AG08395 (cell line): Measurements from ENCODE around the gene ST8SIA6.

Experiments used
- DNase-seq: peaks from one replicate; pipeline ENCODE4 v3.0.0; 2012; ENCODE audit warnings: mixed read lengths, low spot score

Gene ST8SIA6

DNA sequence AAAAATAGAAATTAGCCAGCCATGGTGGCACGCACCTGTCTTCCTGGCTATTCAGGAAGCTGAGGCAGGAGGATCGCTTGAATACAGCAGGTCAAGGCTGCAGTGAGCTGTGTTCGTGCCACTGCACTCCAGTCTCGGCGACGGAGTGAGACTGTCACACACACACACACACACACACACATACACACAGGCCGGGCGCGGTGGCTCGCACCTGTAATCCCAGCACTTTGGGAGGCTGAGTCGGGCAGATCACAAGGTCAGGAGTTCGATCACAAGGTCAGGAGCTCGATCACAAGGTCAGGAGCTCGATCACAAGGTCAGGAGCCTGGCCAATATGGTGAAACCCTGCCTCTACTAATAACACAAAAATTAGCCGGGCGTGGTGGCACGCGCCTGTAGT, 68.4 kb downstream of the ST8SIA6 start:
- no peak for DNase-seq

DNA sequence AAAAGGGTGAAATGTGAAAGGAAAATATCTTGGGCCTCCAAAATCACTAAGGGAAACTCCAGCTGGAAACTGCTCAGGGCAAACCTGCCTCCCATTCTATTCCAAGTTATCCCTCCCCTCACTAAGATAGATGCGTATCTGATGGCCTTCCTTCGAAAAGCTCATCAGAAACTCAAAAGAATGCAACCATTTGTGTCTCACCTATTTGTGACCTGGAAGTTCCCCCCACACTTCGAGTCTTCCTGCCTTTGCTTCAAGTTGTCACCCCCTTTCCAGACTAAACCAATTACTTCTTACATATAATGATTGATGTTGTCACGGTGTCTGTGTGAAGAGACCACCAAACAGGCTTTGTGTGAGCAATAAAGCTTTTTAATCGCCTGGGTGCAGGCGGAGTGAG, 69.3 kb downstream of the ST8SIA6 start:
- DNase-seq, result no peak

DNA sequence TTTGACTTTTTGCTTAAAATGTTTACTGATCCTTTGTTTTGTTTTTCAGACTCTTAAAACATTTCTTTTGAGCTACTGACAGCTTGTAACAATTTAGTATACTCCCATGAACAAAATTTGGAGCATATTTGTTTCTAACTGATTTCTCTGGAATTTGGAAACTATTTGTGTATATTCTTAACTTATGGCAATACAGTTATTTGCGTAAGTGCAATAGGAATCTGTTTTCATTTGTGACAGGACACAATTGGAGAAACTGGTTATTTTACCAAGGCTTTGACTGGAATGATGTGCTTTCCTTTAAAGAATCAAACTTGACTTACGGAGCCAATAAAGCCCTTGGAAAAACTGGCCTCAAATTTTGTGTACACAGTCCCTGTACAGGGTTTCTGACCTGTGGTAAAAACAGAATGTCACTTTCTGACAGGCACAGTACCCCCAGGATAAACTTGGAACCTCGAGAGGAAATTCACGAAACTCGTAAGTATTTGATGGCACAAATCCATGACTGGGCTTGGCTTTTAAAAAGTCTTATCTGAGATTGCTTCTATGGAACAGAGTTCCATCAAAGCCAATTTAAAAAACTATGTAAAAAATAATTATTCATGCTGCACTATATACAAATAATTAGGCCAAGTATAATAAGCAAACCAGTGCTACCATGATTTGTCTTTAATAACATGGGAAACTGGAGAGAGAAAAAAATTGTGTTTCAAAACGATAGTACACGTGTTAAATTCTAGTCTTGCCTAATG, 70.4 kb downstream of the ST8SIA6 start:
- no peak for DNase-seq

DNA sequence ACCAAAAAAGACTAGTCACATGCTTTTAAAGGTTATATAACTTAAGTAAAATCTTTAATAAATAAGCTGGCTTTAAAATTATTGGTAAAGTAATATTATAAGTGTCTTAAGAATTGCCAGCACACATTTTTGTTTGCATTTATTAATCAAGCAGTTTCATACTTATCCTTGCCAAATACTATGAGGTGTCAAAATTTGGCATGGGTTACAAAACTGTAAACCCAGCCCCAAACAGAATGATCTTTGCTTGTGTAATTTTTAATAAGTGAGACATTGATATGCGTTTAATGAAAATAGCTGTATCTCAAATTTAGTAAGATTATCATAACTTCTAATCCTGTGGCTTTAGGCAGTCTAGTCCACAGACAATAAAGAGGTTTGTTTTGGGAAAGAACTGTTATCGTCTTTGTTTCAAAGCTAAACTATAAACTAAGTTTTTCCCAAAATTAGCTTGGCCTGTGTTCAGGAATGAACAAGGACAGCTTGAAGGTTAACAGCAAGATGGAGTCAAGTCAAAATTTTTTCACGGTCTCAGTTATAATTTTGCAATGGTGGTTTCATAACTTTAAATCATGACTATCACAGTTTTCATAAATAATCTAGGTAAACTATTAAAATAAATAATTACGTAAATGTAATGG, 72.8 kb downstream of the ST8SIA6 start:
- no peak for DNase-seq

DNA sequence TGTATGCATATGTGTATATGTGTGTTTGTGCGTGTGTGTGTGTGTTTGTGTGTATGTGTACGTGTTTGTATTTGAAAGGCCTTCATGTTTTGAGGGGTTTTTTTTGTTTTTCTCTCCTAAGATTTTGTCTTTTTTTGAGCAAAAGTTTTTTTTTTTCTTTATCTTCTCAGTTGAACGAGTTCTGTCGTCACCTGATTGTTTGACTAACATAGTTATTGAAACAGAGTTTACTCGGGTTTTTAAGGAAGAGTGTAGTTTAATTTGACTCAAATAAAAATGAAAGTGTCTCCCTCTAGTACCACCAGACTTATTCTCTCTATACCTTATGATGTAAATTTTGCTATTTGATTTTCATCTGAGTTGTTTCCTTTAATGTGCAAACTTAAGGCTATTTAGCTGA, 73.5 kb downstream of the ST8SIA6 start:
- DNase-seq, result no peak

DNA sequence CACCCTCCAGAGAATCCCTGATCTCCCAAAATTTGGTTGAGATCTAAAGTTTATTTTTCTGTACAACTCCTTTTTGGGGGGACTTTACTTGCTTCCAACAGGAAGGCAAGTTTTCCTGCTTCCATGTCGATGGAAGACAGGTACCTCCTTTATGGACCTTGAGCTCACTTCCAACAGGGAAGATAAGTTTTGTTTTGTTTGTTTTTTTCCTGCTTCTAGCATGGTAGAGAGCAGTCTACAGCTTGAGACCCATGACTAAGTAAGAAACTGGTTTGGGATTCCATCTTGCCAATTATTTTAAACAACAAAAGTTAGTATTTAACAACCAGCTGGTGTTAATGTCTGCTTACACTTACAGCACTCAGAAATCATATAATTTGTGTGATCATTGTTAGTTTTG, 74.4 kb downstream of the ST8SIA6 start:
- DNase-seq, result no peak

DNA sequence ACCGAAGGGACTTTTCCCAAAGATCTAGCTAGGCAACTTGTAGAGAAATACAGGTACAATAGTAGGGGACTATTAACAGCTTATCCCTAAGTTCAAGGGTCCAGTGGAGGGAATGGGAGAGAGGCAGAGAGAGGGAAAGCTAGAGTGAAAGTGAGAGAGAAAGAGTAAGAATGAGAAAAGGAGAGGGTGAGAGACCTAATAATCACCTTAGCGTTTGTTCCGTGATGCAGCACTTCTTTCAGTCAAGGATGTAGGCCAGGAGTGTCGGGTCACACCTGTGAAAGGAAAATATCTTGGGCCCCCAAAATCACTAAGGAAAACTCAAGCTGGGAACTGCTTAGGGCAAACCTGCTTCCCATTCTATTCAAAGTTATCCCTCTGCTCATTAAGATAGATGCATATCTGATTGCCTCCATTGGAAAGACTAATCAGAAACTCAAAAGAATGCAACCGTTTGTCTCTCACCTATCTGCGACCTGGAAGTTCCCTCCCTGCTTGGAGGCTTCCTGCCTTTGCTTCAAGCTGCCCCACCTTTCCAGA, 75.2 kb downstream of the ST8SIA6 start:
- DNase-seq, result no peak

DNA sequence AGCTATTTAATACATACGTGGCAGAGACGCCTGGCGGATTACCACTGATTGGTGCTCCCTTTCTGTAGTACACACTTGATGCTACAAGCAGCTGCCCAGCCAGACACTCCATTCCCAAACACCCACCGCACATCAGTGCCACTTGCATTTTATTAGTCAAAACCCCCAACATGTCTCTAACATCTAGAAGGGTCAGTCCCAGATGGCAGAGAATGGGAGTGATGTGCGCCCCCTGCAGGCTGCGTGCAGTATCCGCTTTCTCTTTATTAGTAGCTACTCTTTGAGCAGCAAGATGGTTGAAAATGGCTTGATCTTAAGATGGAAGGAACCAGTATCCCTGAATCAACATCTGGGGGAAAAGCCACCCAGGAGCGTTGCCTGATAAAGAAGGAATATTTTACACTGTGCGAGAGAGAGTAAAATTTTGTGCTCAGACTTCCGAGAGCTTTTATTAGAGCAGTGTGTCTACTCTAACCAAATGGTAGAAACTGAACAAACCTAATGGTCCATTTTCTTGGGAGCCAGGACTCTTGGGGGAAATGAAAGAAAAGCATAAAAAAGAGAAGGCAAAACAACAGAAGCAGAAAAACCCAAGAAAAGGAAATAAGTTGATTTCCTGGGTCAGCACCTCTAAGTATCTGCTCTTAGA, 78.3 kb downstream of the ST8SIA6 start:
- no peak for DNase-seq

DNA sequence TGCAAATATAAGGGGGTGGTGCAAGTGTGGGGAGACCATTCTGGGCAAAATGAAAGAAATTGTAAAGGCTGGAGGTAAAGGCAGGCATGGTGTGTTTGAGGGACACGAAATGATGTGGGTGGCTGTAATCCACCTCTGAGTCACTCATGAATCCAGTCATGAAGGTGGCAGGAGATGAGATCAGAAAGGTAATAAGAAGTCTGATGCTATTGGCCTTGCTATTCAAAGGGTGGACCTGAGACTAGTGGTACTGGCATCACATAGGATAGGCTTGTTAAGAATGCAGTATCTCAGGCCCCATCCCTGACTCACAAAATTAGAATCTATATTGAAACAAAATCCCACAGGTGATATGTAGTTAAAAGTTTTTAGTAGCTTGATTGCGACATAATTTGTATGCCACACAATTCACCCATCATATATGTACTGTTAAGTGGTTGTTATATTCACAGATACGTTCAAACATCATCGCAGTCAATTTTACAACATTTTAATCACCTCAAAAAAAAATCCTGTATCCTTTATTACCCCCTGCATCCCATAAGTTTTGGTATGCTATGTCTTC, 85.6 kb downstream of the ST8SIA6 start:
- DNase-seq, result no peak

DNA sequence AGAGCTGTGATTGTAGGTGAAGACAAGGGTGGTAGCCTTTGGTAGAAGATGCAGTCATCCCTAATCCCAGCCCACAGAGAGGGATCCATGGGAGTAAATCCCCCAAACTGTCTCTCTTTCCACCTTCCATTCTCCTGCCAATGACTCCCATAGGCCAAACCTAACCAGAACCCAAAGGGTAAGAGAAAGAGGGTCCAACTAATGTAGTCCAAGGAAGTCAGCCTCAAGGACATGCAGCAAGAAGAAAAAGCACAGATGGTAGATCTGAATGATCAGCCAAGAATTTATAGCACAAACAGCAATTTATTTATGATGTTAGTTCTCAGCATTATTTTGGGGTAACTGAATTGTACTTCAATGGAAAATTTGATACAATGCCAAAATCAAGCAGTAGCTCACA, 87.7 kb downstream of the ST8SIA6 start:
- no peak for DNase-seq

DNA sequence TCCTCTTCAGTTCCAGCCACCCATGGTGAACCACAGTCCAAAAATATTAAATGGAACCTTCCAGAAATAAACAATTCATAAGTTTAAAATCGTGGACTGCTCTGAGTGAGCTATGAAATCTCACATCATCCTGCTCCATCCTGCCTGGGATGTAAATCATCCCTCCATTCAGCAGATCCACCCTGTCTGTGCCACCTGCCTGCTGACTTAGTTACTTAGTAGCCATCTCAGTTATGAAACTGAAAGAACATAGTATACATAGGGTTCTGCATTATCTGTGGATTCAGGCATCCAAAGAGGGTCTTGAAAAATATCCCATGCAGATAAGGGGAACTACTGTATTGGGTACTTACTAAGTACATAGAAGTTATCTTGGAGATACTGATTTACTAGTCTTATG, 89.0 kb downstream of the ST8SIA6 start:
- no peak for DNase-seq

DNA sequence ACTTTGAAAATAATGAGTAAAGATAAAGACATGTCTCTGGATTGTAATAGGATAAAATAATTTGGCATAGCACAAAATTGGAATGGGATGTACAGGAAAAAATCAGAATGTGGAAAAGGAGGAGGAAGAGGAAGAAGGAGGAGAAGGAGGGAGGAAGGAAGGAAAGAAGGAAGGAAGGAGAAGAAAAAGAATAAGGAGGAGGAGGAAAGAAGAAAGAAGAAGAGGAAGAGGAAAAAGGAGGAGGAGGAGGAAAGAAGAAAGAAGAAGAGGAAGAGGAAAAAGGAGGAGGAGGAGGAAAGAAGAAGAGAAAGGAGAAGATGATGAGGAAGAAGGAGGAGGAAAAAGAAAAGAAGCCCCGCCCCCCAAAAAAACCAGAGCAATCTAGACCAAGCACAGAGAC, 95.9 kb downstream of the ST8SIA6 start:
- no peak for DNase-seq

DNA sequence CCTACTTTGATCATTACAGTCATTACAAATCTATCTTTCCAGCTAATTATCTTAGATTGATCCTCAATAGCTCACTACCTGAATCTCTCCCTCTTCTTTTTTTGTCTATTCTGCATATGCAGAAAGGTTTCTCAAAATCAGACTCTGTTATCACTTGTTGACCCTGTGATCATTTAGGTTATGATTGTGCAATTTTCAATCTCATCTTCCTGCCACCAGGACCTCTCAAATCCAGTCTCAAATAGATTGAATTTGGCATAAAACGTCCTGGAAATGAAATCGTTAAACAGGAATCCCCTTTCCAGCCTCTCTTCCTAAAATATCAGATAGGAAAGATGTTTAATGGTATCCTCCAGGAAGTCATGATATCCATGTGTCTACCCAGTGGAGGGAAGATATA, 96.6 kb downstream of the ST8SIA6 start:
- DNase-seq, result no peak

DNA sequence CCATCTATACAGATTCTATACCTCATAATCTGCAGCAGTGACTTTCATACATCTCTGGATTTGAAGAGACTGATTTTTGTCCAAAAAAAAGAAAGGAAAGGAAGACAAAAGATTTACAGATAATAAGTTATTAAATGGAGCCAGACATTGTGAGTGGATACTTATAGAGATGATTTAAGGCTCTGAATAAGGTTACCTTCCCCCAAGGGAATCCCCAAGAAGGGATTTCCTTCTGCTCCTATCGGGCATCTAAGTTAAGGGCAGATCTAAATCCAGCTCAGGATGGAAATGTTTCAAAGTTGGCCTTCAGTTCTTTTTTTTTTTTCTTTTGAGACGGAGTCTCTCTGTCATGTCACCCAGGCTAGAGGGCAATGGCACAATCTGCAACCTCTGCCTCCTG, 97.6 kb downstream of the ST8SIA6 start:
- DNase-seq, result no peak

DNA sequence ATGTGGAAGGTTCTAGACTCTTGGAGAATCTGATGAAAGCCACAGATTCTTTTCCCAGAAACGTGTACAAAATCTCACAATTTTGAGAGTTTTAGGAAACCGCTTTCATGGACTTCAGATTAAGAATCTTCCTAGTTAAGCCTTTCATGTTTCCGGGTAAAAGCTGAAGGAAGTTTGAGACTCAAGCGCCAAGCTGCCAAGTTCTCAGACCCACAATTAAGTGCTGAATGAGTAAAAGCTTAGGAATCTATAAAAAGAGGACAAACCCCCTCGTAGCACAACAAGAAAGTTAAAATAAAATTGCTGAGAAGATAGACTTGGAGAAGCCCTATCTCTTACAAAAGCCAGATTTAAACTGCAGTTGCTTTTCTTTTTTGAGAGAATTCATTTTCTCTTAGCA, 99.6 kb downstream of the ST8SIA6 start:
- peak; percentile 18 for DNase-seq

DNA sequence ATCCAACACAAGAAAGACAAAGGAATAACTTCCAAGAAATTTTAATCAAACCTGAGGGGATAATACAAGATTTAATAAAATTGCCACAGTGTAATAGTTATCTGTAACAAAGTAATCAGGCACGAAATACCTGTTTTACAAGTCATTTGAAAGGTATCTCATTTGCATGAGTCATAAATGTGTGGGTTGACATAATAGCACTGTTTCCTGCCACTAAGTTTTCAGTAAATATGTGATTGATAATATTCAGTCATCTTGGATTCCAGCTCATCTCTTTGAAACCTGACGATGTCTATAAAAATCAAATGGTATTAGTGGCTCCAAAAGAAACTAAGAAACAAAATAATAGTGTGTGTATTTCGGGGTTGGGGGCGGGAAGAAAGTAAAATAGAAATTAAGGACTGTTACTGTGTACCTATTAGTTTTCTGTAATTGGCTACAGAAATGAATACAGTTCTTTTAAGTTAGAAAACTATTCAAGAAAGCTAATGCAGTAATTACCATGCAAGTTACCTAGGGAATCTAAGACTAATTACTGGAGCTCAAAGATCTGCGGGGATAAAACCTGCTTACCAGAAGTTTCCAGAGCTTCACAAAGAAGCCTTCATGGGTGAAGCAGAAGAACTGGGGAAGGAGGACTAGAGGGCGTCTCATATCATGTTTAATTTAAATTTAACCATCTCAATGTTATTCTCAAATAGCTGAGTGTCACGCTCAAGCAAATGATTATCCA, 100.7 kb downstream of the ST8SIA6 start:
- no peak for DNase-seq

DNA sequence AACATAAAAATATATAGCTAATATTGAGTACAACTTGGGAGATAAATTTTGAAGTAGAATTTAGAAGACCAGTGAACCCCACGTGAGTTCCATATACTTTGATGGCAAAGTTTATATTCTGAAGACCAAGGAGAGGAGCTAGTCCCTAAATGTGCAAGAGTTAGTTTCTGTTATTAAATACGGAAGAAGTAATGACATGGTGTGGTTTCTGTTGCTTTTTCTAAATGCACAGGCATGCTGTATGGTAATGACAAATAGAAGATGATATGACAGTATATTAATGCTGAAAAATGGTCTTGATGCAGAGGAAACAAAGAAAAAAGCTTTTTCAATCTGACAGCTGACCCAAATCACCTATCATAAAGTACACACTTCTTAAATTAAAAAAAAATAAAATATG, 101.8 kb downstream of the ST8SIA6 start:
- DNase-seq, result no peak

DNA sequence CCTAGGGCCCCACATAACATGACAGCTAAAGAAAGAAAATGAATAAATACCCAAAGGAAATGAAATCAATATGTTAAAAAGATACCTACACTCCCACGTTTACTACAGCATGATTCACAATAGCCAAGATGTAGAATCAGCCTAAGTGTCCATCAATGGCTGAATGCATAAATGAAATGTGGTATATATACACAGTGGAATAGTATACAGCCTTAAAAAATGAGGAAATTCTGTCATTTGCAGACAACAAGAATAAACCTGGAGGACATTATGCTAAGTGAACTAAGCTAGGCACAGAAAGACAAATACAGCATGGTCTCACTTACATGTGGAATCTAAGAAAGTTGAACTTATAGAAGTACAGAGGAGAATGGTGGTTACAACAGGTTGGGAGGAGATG, 102.9 kb downstream of the ST8SIA6 start:
- DNase-seq, result no peak

DNA sequence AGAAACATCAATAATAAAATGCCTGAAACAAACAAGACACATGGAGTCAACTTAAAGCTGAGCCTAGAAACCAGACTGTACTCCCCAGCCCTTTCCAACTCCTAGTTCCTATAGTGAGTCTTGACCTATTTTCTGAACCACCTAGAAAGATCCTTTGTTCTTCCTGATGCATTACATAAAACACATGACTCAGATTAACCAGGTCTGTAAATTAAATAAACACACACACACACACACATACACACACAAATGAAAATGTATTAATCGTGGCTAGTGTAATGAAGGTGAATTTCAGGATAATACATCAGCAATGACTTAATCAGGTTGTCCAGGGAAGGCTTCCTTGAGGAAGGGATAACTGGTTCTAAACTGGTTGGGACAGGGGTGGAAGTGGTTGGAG, 104.7 kb downstream of the ST8SIA6 start:
- DNase-seq, result no peak

DNA sequence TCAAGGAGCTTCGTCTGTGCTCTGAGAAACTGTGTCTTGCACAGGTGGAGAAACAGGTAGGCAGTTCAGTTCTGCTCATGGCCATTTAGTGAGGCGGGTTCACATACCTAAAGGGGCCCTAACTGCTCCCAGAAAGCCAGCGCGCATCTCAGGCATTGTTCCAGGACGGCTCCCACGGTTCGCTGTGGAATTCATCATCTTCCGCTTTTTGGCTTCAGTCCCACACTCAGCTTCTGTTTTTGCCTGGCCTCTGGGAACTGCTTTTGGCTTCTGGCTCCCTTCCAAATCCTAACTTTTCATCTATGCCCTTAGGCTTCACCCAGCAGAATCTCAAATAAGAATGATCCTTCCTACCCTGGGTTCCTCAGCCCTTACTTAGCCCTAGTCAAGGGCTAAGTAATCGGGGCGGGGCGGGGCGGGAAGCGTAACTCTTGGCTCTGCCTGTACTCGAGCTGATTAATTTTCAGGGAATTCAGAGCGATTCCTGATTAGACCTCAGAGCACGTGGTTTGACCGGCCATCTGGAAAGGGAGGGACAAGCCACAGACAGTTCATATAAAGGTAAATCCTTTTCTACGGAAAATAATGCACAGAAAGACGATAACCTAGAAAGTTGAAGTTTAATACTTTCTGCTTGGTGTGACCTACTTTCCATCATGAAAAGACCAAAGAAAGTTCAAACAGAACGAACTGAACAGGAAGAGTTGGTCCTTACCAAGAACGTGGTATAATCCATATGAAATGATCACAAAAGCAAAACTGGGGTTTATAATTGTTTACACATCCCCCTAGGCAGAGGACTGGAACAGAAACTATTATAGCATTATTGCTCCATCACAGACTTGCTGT, 105.7 kb downstream of the ST8SIA6 start:
- peak; percentile 93 for DNase-seq

DNA sequence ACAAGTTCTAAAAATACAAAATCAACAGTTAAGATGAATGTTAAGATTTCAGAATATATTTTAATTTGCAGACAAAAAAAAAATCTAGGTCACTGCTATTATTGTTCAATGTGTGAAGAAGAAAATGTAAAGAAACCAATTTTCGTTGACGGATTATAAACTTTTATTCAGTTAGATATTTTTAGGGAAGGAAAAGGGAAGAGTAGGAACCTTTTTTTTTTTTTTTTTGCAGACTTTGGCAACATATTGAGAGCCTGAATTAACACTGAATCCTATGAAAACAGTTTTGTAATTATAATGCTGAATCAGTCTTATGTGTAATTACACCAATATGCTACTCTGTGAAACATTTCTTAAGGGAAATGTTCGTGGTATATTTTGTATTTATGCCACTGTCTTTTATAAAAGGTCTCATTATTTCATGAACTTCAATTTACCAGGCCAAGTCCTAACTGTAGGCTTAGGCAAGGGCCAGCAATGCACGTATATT, 106.3 kb downstream of the ST8SIA6 start:
- no peak for DNase-seq
